Esophagus (tissue), 2 donors: ENCODE results near the gene RBM10. TPM values are rescaled to one million over a fixed set of nuclear protein-coding genes. Genes with fewer than 3 reads are reported as not detected.

Experiments
- H3K27ac ChIP-seq, 2 donors: one replicate each; pipeline ENCODE4 v1.5.1; 2013; ENCODE audit warnings: low read depth in 2 of 2, mild to moderate bottlenecking in 2 of 2, inconsistent platforms in 1 of 2, low read length in 1 of 2, moderate library complexity in 1 of 2
- H3K27me3 ChIP-seq, 2 donors: one replicate each; pipeline ENCODE4 v1.6.1; 2013; ENCODE audit warnings: low read length in 2 of 2, control low read depth in 1 of 2, mild to moderate bottlenecking in 1 of 2; ENCODE audit not compliant: insufficient read depth in 2 of 2, control insufficient read depth in 1 of 2
- H3K36me3 ChIP-seq, 2 donors: one replicate each; pipeline ENCODE4 v1.6.1; 2013; ENCODE audit warnings: low read length in 1 of 2; ENCODE audit not compliant: control insufficient read depth in 2 of 2, insufficient read depth in 2 of 2
- H3K4me1 ChIP-seq, 2 donors: one replicate each; pipeline ENCODE4 v1.6.1; 2013; ENCODE audit warnings: low read length in 1 of 2; ENCODE audit not compliant: control insufficient read depth in 2 of 2, insufficient read depth in 2 of 2
- H3K4me3 ChIP-seq, 2 donors: one replicate each; pipeline ENCODE4 v1.5.1; 2013; ENCODE audit warnings: low read length in 2 of 2, mild to moderate bottlenecking in 2 of 2, low read depth in 1 of 2, moderate library complexity in 1 of 2
- H3K9me3 ChIP-seq, 2 donors: one replicate each; pipeline ENCODE4 v1.6.1; 2013; ENCODE audit warnings: mild to moderate bottlenecking in 2 of 2, low read depth in 1 of 2, low read length in 1 of 2, moderate library complexity in 1 of 2; ENCODE audit not compliant: control insufficient read depth in 2 of 2, insufficient read depth in 1 of 2
- WGBS, 2 donors: extraction: QIAGEN DNeasy Blood & Tissue Kit; methylation state at CpG; one replicate each; pipeline ENCODE4 v1.1.7; 2013; 5-methylcytosine and 5-hydroxymethylcytosine counted together
- polyA plus RNA-seq, 2 donors: library from polyadenylated mRNA; stranded (reverse); fragments of 200-250 nt; gene quantifications; one replicate each; pipeline ENCODE4 v1.2.3, GENCODE V29; 2013
- donor health status: healthy with polysubstance abuse.
- donor health status: Bipolar disorder and iron deficiency.

Gene RBM10
- polyA plus RNA-seq, 2 donors, result 24.8 to 35.7 TPM

GRCh38 chrX:47146936-47147859, 2.2 kb downstream of the RBM10 start:
- Histone ChIP-seq H3K4me1 (peaks cover 0 to 6% of the 10 kb centered on the region in 2 donors), H3K9me3 (no peaks in the 10 kb centered on the region), H3K27ac (peak overlapping the region; percentile 97 to 98), H3K27me3 (peaks cover 0 to 3% of the 10 kb centered on the region in 2 donors), H3K36me3 (no peaks in the 10 kb centered on the region), H3K4me3 (peak overlapping the region; percentile 58 to 88)
- 81 to 83% methylated on average over 12 of the region's 12 CpGs for WGBS, 2 donors

- no peaks in the 10 kb centered on the region for H3K9me3 ChIP-seq
- WGBS, 2 donors, result 46% methylated on average over 2 of the region's 2 CpGs
These were observed 3.9 kb downstream of the RBM10 start for GRCh38 chrX:47148946-47149345.

GRCh38 chrX:47151435-47151834, 6.4 kb downstream of the RBM10 start:
- no peaks in the 10 kb centered on the region for H3K36me3 ChIP-seq

More at GRCh38 chrX:47148946-47149345, 3.9 kb downstream of the RBM10 start:
- Histone ChIP-seq H3K36me3 (no peaks in the 10 kb centered on the region), H3K27ac (no peak overlapping the region), H3K4me3 (no peak overlapping the region), H3K27me3 (no peaks in the 10 kb centered on the region), H3K4me1 (peaks cover 0 to 6% of the 10 kb centered on the region in 2 donors)

DNA sequence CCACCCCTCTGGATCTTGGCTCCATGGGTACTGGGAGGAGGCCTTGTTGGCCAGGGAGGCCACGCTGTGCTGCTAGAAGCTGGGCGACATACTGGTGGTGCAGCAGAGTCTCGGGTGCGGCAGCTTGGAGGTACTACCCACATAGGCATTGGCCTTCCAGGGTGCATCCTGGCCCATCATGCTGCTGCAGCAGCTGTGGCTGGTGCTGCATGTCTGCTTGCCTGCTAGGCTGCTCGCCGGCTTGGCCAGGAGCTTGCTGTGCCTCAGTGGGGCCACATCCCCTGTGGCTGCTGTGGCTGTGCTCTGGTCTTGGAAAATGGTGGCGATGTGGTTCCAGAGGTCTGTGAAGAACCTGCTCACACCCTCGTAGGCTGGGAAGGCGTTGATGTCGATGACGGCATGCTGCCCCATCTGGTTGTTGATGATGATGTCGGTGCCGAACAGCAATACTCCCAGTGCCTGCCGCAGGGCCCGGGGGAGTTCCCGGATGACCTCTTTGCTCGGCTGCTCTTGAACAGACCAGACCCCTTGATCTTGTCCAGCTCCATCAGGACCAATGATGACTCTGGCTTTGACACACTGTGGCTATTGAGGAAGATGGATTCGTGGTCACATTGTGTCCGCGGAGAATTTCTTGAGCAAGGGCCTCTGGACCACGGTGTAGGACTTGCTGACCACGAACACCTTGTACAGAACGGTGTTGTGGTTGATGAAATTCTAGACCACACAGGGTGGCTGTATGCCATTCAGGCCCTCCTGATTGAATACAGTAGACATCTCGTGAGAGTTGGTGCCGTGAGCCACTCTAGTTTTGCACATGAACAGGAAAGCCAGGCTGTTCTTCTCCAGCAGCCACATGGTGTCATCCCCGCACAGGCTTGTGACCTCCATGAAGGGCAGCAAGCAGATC, 11.8 kb downstream of the RBM10 start:
- Histone ChIP-seq H3K36me3 (peaks cover 0 to 11% of the 10 kb centered on the region in 2 donors), H3K27ac (no peak overlapping the region), H3K9me3 (no peaks in the 10 kb centered on the region), H3K4me1 (no peaks in the 10 kb centered on the region), H3K4me3 (no peak overlapping the region), H3K27me3 (no peaks in the 10 kb centered on the region)
- WGBS, 2 donors, result 92 to 94% methylated on average over 26 of the region's 26 CpGs

More at GRCh38 chrX:47151435-47151834, 6.4 kb downstream of the RBM10 start:
- Histone ChIP-seq H3K4me3 (no peak overlapping the region), H3K27ac (no peak overlapping the region), H3K27me3 (no peaks in the 10 kb centered on the region), H3K9me3 (no peaks in the 10 kb centered on the region), H3K4me1 (peaks cover 0 to 6% of the 10 kb centered on the region in 2 donors)

- H3K27ac ChIP-seq, result no peak overlapping the region
- no peaks in the 10 kb centered on the region for H3K9me3 ChIP-seq
- no peaks in the 10 kb centered on the region for H3K27me3 ChIP-seq
- 91 to 98% methylated on average over 16 of the region's 16 CpGs for WGBS, 2 donors
- no peaks in the 10 kb centered on the region for H3K4me1 ChIP-seq
- H3K36me3 ChIP-seq, result peaks cover 0 to 11% of the 10 kb centered on the region in 2 donors
- H3K4me3 ChIP-seq, result no peak overlapping the region
These were observed 13.1 kb downstream of the RBM10 start for GRCh38 chrX:47158131-47158530.

- Histone ChIP-seq H3K9me3 (no peaks in the 10 kb centered on the region), H3K4me1 (no peaks in the 10 kb centered on the region), H3K27me3 (no peaks in the 10 kb centered on the region), H3K27ac (no peak overlapping the region), H3K36me3 (peaks cover 0 to 11% of the 10 kb centered on the region in 2 donors), H3K4me3 (no peak overlapping the region)
- WGBS, 2 donors, result 95 to 97% methylated on average over 5 of the region's 5 CpGs
These were observed 13.8 kb downstream of the RBM10 start for GRCh38 chrX:47158781-47159180.

GRCh38 chrX:47160781-47161180, 15.8 kb downstream of the RBM10 start:
- Histone ChIP-seq H3K4me3 (no peak overlapping the region), H3K27me3 (no peaks in the 10 kb centered on the region), H3K36me3 (peaks cover 0 to 11% of the 10 kb centered on the region in 2 donors), H3K4me1 (no peaks in the 10 kb centered on the region), H3K9me3 (no peaks in the 10 kb centered on the region), H3K27ac (no peak overlapping the region)
- 70 to 81% methylated on average over 4 of the region's 4 CpGs for WGBS, 2 donors

GRCh38 chrX:47162927-47163583, 18.0 kb downstream of the RBM10 start:
- Histone ChIP-seq H3K36me3 (no peaks in the 10 kb centered on the region), H3K27ac (no peak overlapping the region), H3K4me3 (no peak overlapping the region), H3K27me3 (no peaks in the 10 kb centered on the region), H3K4me1 (no peaks in the 10 kb centered on the region), H3K9me3 (no peaks in the 10 kb centered on the region)
- WGBS, 2 donors, result 89 to 98% methylated on average over 5 of the region's 5 CpGs

DNA sequence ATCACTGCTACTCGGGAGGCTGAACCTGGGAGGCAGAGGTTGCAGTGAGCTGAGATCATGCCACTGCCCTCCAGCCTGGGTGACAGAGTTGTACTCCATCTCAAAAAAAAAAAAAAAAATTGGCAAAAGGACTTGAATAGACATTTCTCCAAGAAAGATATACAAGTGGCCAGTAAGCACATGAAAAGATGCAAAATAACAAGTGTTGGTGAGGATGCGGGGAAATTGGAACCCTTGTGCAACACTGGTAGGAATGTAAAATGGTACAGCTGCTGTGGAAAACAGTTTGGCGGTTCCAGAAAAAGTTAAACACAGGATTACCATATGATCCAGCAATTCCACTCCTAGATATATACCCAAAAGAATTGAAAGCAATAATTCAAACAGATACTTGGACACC, 19.4 kb downstream of the RBM10 start:
- Histone ChIP-seq H3K9me3 (no peaks in the 10 kb centered on the region), H3K27me3 (no peaks in the 10 kb centered on the region), H3K27ac (no peak overlapping the region), H3K36me3 (no peaks in the 10 kb centered on the region), H3K4me1 (no peaks in the 10 kb centered on the region), H3K4me3 (no peak overlapping the region)
- WGBS, 2 donors, result 95 to 97% methylated on average over 3 of the region's 3 CpGs
